Left ventricle myocardium inferior (tissue), 1 donor: ENCODE measurements around the gene STK17B. TPM values are rescaled to one million over a fixed set of nuclear protein-coding genes. Genes with fewer than 3 reads are reported as not detected.

Experiments used
- DNase-seq: peaks from one replicate; pipeline ENCODE4 v3.0.0-alpha.2; 2020
- H3K27ac ChIP-seq: fragments of 200-600 bp; replicated peaks from 2 replicates; pipeline ENCODE4 v1.8.0; 2021
- H3K27me3 ChIP-seq: fragments of 200-600 bp; 2 replicates; pipeline ENCODE4 v1.8.0; 2021; ENCODE audit warnings: low read depth
- H3K36me3 ChIP-seq: fragments of 200-600 bp; 2 replicates; pipeline ENCODE4 v1.8.0; 2021
- H3K4me1 ChIP-seq: fragments of 200-600 bp; 2 replicates; pipeline ENCODE4 v1.8.0; 2021
- H3K4me3 ChIP-seq: fragments of 200-600 bp; 2 replicates; pipeline ENCODE4 v1.8.0; 2021; ENCODE audit warnings: mild to moderate bottlenecking, moderate library complexity
- H3K9me3 ChIP-seq: fragments of 200-600 bp; replicated peaks from 2 replicates; pipeline ENCODE4 v1.8.0; 2021
- CTCF ChIP-seq: fragments of 200-600 bp; IDR thresholded peaks from 2 replicates; pipeline ENCODE4 v1.8.0; 2021; ENCODE audit warnings: antibody characterized with exemption, mild to moderate bottlenecking, borderline replicate concordance
- intact Hi-C: fragments of 100-400 bp; cut with micrococcal nuclease; formaldehyde crosslinking; loops from one replicate; pipeline ENCODE4 v1.11.0; 2022
- total RNA-seq: library from RNA; stranded (reverse); fragmentation: NEBNext Ultra II Directional; extraction: Animal tissue kit (Norgen Biotek cat#: 25700); gene quantifications from one replicate; pipeline ENCODE4 v1.2.1, GENCODE V29; 2021
- donor health status: DM: no; HTN: yes; CAD: no; lungs with severe emphysema.

The STK17B gene
- total RNA-seq, 1 donor from 2014 or later, result 4.9 TPM

- H3K4me3 ChIP-seq, result no peak overlapping the region
- no peaks in the 10 kb centered on the region for H3K4me1 ChIP-seq
- H3K9me3 ChIP-seq, result no peaks in the 10 kb centered on the region
- no peak overlapping the region for H3K27ac ChIP-seq
- H3K36me3 ChIP-seq, result peaks cover 55% of the 10 kb centered on the region
- no peak for DNase-seq
- no peaks in the 10 kb centered on the region for H3K27me3 ChIP-seq
- TF ChIP-seq CTCF, result no peak
- intact Hi-C loops, result no loop called here
These were observed 31.2 kb downstream of the STK17B start for GRCh38 chr2:196140213-196140612.

- intact Hi-C loops, result no loop called here
- DNase-seq, result no peak
- H3K4me1 ChIP-seq, result no peaks in the 10 kb centered on the region
- H3K9me3 ChIP-seq, result peaks cover 26% of the 10 kb centered on the region
- no peak overlapping the region for H3K27ac ChIP-seq
- H3K27me3 ChIP-seq, result no peaks in the 10 kb centered on the region
- peaks cover 62% of the 10 kb centered on the region for H3K36me3 ChIP-seq
- H3K4me3 ChIP-seq, result no peak overlapping the region
- TF ChIP-seq CTCF, result no peak
These were observed 34.1 kb downstream of the STK17B start for GRCh38 chr2:196137271-196137670.

GRCh38 chr2:196136151-196136550, 35.2 kb downstream of the STK17B start:
- Histone ChIP-seq H3K4me3 (no peak overlapping the region), H3K27ac (no peak overlapping the region), H3K27me3 (no peaks in the 10 kb centered on the region), H3K36me3 (peaks cover 64% of the 10 kb centered on the region), H3K9me3 (peaks cover 37% of the 10 kb centered on the region), H3K4me1 (no peaks in the 10 kb centered on the region)
- intact Hi-C loops, result no loop called here
- DNase-seq, result no peak
- TF ChIP-seq CTCF, result no peak

GRCh38 chr2:196131949-196132925, 39.1 kb downstream of the STK17B start:
- H3K36me3 ChIP-seq, result peaks cover 28% of the 10 kb centered on the region
- no peak for TF ChIP-seq CTCF
- H3K9me3 ChIP-seq, result peaks cover 68% of the 10 kb centered on the region

GRCh38 chr2:196131384-196131937, 39.9 kb downstream of the STK17B start:
- TF ChIP-seq CTCF, result peak; percentile 29

More at GRCh38 chr2:196131949-196132925, 39.1 kb downstream of the STK17B start:
- no peak for DNase-seq
- no peaks in the 10 kb centered on the region for H3K4me1 ChIP-seq
- intact Hi-C loops, result no loop called here
- no peaks in the 10 kb centered on the region for H3K27me3 ChIP-seq
- H3K27ac ChIP-seq, result no peak overlapping the region
- H3K4me3 ChIP-seq, result no peak overlapping the region

More at GRCh38 chr2:196131384-196131937, 39.9 kb downstream of the STK17B start:
- no peak overlapping the region for H3K27ac ChIP-seq
- peaks cover 68% of the 10 kb centered on the region for H3K9me3 ChIP-seq
- H3K4me1 ChIP-seq, result no peaks in the 10 kb centered on the region
- H3K27me3 ChIP-seq, result no peaks in the 10 kb centered on the region
- H3K36me3 ChIP-seq, result peaks cover 21% of the 10 kb centered on the region
- intact Hi-C loops, result no loop called here
- DNase-seq, result no peak
- H3K4me3 ChIP-seq, result no peak overlapping the region
